Activated CD4-positive, CD25-positive, alpha-beta regulatory T cell treated with anti-CD3 and anti-CD28 coated beads, Interleukin-2, amount 50 U/mL, for 72 hours (primary cell): ENCODE measurements around the gene TAAR5.
"Not testable (repeated sequence)": the region's sequence is repeated elsewhere in the genome, so short reads cannot be mapped to it uniquely, and the experiment has no call there.

Experiments
- DNase-seq: peaks from one replicate; pipeline ENCODE4 v3.0.0; 2021

TAAR5 gene

DNA sequence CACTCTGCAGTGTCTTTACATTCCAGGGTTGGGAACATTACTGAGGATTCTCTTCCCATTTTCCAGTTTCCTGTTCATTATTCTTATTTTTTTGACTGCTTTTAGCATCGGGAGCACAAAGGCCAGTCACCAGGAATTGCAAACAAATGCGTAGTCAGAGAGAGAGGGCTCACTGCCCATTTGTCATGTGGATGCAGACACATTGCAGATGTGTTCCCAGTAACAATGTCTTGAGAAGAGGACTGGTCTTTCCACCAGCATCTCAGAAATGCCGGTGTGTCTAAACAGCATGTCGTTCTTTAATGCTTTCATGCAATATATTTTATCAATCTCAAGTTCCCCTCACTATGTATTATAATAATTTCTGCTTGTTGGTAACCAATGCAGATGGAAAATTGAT is 20.4 kb downstream of the TAAR5 start:
- no peak for DNase-seq

GRCh38 chr6:132568611-132569010 is 20.9 kb downstream of the TAAR5 start:
- no peak for DNase-seq

GRCh38 chr6:132567566-132567965 is 22.0 kb downstream of the TAAR5 start:
- no peak for DNase-seq

DNA sequence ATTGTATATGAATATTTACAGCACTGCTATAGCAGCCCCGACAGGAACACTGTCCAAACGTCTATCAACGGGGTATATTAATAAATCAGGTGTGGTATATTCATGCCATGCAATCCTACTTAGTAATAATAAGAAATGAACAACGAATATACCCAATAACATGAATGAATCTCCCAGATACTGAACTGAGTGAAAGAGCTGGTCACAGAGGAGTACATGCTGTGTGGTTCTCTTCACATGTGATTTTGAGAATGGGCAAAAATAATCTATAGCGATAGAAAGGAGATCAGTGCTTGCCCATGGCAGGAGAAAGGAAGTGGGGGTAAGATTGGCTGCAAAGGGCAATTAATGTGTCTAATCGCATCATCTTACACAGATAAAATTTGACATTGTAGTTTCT is 23.1 kb downstream of the TAAR5 start:
- DNase-seq = no peak

GRCh38 chr6:132560087-132560486 is 29.5 kb downstream of the TAAR5 start:
- not testable (repeated sequence) for DNase-seq

GRCh38 chr6:132552372-132552771 is 37.2 kb downstream of the TAAR5 start, which contains the start of gene TAAR8:
TAAR8 (plus strand) TSS chr6:132552672; CDS start chr6:132552693, 21 bp downstream.
- no peak for DNase-seq

- DNase-seq = no peak
Measured at GRCh38 chr6:132551214-132551613, 38.3 kb downstream of the TAAR5 start.

GRCh38 chr6:132548746-132549463 is 40.6 kb downstream of the TAAR5 start:
- no peak for DNase-seq

GRCh38 chr6:132544826-132545225 is 44.7 kb downstream of the TAAR5 start:
- DNase-seq = no peak
